GM19395 (cell line): ENCODE results near the gene NRP1.

Experiments used
- ATAC-seq: cut with Tn5 transposase; IDR thresholded peaks from one replicate; pipeline ENCODE4 v1.9.1; 2021; ENCODE audit warnings: mild to moderate bottlenecking, moderate library complexity; ENCODE audit not compliant: unreplicated experiment

NRP1 gene

DNA sequence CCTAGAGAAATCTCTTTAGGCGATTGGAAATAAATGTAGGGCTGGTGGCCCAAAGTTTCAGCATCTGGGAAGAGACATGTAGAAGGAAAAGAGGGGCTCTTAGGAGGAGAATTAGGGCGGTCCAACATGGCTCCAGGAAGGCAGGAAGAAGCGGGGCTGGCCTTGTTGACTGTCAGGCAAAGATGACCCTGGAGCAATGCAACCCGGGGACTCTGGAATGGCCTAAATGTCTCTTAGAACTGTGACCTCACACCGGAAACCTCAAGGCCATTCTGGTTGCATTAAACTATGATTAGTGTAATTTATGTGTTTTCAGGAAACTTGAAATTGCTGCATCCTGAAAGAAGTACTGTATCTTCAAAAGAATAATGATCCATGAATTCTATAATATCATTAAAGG is 66.8 kb downstream of the NRP1 start:
- no peak for ATAC-seq

GRCh38 chr10:33265621-33266020 is 68.8 kb downstream of the NRP1 start:
- ATAC-seq, result no peak

DNA sequence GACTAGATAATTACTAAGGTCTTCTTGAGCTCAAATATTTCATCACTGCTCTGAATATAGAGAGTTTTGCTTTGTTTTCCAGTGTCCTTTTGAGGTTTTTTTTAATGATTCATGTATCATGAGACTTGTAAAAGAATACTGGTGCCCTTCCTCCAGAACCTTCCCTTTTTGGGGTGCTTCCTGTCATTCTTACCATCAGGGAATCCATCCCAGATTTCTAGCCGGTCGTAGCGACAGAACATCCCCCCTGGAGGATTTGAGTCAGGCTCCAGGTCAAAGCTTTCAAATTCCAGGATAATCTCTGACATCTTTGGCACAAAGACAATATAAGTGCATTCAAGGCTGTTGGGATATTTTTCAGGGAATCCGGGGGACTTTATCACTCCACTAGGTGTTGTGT is 71.0 kb downstream of the NRP1 start:
- ATAC-seq, result no peak

DNA sequence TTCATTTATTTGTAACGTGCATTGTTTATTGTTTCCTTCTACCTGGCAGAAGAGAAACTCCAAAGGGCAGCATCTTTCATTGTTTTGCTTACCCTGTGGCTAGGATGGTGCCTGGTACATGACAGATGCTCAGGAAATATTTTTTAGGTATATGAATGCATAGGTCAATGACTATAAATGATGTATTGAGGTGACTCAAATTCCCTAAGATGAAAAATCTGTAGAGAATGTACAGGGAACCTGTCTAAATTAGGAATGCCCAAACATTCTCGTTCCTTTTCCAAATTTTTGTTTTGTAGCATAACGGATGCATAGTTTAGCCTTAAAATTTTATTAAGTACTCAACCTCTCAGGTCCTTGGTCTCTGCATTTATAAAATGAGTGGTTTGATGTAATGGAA is 71.6 kb downstream of the NRP1 start:
- ATAC-seq, result no peak

- no peak for ATAC-seq
Observed at GRCh38 chr10:33260403-33261149, 73.9 kb downstream of the NRP1 start.

DNA sequence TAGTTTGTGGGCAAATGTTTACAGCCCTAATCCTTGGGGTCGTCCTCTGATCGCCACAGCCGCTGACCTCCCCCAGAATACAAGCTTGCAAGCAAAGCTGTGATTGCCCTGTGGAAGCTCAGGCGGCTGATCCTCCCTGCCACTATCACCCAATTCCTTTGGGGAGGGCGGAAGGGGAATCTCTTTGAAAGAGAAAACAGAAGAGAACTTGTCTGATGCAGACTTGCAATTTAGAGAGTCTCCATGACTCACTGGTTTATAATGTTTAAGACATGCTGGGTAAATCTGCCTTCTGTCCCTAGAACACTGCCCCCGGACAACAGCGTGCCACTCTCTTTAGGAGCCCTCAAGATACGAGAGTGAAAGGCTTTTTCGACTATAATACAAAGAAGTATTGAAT is 75.5 kb downstream of the NRP1 start:
- no peak for ATAC-seq

GRCh38 chr10:33257439-33258080 is 76.9 kb downstream of the NRP1 start:
- no peak for ATAC-seq

DNA sequence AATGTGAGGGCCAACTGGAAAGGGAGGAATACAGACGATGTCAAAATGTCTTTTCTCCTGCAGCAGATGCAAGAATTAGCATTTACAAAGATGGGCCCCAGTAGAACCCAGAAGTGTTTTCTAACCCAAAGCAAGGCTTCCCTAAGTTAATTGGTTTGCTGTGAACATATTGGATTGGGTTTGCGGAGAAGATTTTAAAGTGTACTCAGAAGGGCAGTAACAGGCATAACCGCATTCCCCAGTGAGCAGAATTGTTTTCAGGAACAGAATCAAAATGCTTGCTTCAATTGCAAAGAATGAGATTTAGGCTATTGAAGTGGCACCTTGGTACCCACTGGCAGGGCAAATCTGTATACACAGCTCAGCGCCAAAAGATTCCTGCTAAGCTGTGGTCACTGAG is 78.0 kb downstream of the NRP1 start:
- no peak for ATAC-seq

DNA sequence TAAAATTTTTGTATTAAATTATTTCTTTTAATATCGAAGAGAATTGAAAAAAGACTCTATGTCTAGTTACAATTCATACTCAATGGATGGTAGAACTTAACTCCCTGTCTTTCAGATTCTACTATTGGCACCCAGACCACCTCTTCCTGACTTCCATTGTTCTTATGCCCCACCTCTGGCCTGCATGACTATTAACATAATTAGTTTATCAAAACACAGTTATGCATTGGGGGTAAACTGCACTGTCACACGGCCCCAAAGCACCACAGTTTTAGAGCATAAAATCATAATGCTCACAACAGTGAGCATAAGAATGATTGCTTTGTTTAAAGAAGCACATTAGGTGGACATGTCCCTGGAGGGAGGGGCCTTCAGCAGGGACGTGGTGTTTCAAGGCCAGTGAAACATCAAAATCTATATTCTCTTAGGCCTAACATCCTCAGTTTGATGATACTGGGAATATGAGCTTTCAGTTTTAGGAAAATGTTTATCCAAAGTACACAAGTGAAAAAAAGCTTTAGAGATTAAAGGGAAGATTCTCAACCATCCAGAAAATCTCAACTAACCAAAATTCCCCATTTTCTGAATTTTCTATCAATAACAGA is 79.8 kb downstream of the NRP1 start:
- no peak for ATAC-seq

DNA sequence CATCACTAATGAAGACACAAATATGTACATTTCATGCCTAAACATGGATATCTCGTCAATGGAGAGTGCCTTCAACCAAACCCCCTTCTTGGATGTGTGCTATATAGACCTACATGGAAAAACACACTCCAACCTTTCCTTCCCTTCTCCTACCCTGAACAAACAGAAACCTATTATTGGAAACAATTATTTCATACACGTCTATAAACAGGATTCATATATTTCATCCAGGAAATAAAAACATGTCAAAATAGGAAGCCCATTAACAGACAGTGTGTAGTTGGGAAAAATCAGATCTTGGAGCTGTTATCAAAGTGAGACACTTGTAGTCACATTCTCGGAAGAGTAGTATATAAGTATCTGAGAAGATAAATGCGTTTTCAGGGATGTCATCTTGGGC is 81.1 kb downstream of the NRP1 start:
- no peak for ATAC-seq

- ATAC-seq, result no peak
Observed at GRCh38 chr10:33252794-33253203, 81.7 kb downstream of the NRP1 start.

GRCh38 chr10:33252324-33252723 is 82.1 kb downstream of the NRP1 start:
- no peak for ATAC-seq

DNA sequence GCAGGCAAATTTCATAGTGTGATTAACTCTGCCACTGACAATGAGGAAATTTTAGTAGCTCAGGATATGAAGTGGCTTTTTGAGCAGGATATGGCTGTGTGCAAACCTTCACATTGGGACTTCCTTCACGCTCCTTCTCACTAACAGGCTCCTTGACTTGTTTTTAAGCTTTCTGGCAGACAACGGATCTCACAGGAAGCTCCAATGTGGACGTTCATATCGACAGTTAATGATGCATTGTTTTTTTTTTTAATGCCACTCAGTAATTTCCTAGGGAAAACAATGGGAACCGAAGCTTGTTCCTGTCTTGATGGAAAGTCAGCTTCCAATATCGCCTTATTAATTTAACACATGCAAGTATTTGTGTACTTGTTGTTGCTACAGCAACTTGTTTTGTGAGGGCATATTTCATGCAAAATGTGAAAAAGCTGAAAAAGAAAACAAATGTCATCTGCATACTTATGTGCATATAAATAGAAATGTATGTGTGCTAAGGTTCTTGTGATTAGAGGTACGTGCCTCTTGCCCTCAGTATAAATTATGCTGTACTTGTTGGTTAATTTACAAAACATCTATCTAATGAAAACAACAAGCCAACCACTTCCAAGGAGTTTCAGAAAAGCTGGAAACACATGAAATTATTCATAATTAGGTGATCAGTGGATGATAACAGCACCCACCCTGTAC is 84.7 kb downstream of the NRP1 start:
- no peak for ATAC-seq

DNA sequence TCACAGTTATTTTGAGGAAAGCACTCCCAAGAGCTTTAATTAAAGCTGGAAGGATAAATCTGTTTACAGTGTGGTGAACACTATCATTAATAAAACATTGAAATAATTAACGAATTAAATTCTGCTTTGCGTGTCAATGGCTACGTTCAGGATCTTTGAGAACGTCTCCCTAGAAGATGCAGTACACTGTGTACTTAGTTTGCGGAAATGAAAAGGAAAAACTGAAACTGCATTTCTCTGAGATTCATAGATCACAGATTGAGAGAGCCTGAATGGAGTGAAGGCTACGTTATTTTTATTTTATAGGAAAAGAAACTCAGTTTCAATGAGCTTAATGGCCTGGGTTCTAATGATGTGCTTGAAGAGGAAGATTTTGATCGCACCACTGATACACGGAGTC is 85.3 kb downstream of the NRP1 start:
- no peak for ATAC-seq

- ATAC-seq, result peak; percentile 59
Observed at GRCh38 chr10:33248638-33249037, 85.8 kb downstream of the NRP1 start.

GRCh38 chr10:33247221-33247922 is 87.1 kb downstream of the NRP1 start:
- no peak for ATAC-seq

- no peak for ATAC-seq
Observed at GRCh38 chr10:33245343-33245742, 89.1 kb downstream of the NRP1 start.

GRCh38 chr10:33244354-33244967 is 90.0 kb downstream of the NRP1 start:
- ATAC-seq, result no peak

GRCh38 chr10:33243703-33244102 is 90.8 kb downstream of the NRP1 start:
- ATAC-seq, result no peak

- no peak for ATAC-seq
Observed at GRCh38 chr10:33242931-33243330, 91.5 kb downstream of the NRP1 start.

GRCh38 chr10:33241351-33241750 is 93.1 kb downstream of the NRP1 start:
- ATAC-seq, result no peak
